CD14-positive monocyte (primary cell): ENCODE results near the gene C13orf46. TPM values are rescaled to one million over a fixed set of nuclear protein-coding genes. Genes with fewer than 3 reads are reported as not detected.

ENCODE experiments used
- DNase-seq, 3 donors: peaks; one replicate each; pipeline ENCODE4 v3.0.0-alpha.2; 2011 to 2022
- H2AFZ ChIP-seq: 2 replicates; pipeline ENCODE4 v1.6.0; 2012; ENCODE audit warnings: mild to moderate bottlenecking, low read depth, low read length, inconsistent platforms; ENCODE audit not compliant: insufficient read depth, poor library complexity, severe bottlenecking
- H3K27ac ChIP-seq, 2 donors: 1 replicate in 1 of 2; 2 replicates in 1 of 2; pipeline ENCODE4 v1.5.1; 2012 to 2013; ENCODE audit warnings: low read length in 2 of 2, control low read depth in 1 of 2, inconsistent platforms in 1 of 2, low read depth in 1 of 2, mild to moderate bottlenecking in 1 of 2
- H3K27me3 ChIP-seq, 2 donors: one replicate each; pipeline versions ENCODE4 v1.6.0 to v1.6.1; 2011 to 2013; ENCODE audit warnings: low read length in 2 of 2; ENCODE audit not compliant: control insufficient read depth in 2 of 2, insufficient read depth in 2 of 2
- H3K36me3 ChIP-seq, 2 donors: replicated peaks in 1 of 2; 1 replicate in 1 of 2; 2 replicates in 1 of 2; pipeline versions ENCODE4 v1.5.1 to v1.6.1; 2012 to 2013; ENCODE audit warnings: low read length in 2 of 2, control low read depth in 1 of 2, inconsistent platforms in 1 of 2, mild to moderate bottlenecking in 1 of 2; ENCODE audit not compliant: insufficient read depth in 2 of 2, control insufficient read depth in 1 of 2
- H3K4me1 ChIP-seq, 2 donors: 1 replicate in 1 of 2; 2 replicates in 1 of 2; pipeline versions ENCODE4 v1.5.1 to v1.6.1; 2012 to 2013; ENCODE audit warnings: low read length in 2 of 2, control low read depth in 1 of 2, inconsistent platforms in 1 of 2, mild to moderate bottlenecking in 1 of 2, moderate library complexity in 1 of 2; ENCODE audit not compliant: insufficient read depth in 2 of 2, control insufficient read depth in 1 of 2
- H3K4me2 ChIP-seq: replicated peaks from 2 replicates; pipeline ENCODE3; 2012; ENCODE audit warnings: low read length, moderate library complexity, mild to moderate bottlenecking; ENCODE audit not compliant: poor library complexity, severe bottlenecking; ENCODE audit errors: extremely low read depth
- H3K4me3 ChIP-seq, 3 experiments: fragments of 200-600 bp in 1 of 3; sonication (generic) in 1 of 3; replicated peaks in 1 of 3; 1 replicate in 2 of 3; 2 replicates in 1 of 3; pipeline ENCODE4 v1.5.1; 2011 to 2013; ENCODE audit warnings: low read length in 3 of 3, mild to moderate bottlenecking in 3 of 3, control low read depth in 2 of 3, low read depth in 2 of 3, inconsistent platforms in 1 of 3, moderate library complexity in 1 of 3
- H3K79me2 ChIP-seq: 2 replicates; pipeline ENCODE4 v1.6.0; 2012; ENCODE audit warnings: mild to moderate bottlenecking, control low read depth, inconsistent platforms, low read length, moderate library complexity; ENCODE audit not compliant: insufficient read depth
- H3K9ac ChIP-seq: 2 replicates; pipeline ENCODE4 v1.6.0; 2017; ENCODE audit warnings: low read length, mild to moderate bottlenecking; ENCODE audit not compliant: insufficient read depth, poor library complexity, severe bottlenecking
- H3K9me3 ChIP-seq, 2 donors: replicated peaks in 1 of 2; 1 replicate in 1 of 2; 2 replicates in 1 of 2; pipeline versions ENCODE4 v1.5.1 to v1.6.1; 2012 to 2013; ENCODE audit warnings: low read length in 2 of 2, control low read depth in 1 of 2; ENCODE audit not compliant: control insufficient read depth in 1 of 2, insufficient read depth in 1 of 2
- H4K20me1 ChIP-seq: 2 replicates; pipeline ENCODE4 v1.6.0; 2012; ENCODE audit warnings: mild to moderate bottlenecking, low read length, control low read depth, moderate library complexity; ENCODE audit not compliant: insufficient read depth
- H3K27ac Mint-ChIP-seq, 7 donors: one replicate each; pipeline ENCODE4 v1.8.0; 2020; ENCODE audit warnings: mild to moderate bottlenecking in 7 of 7, mixed read lengths in 7 of 7, moderate library complexity in 6 of 7, inconsistent platforms in 2 of 7
- H3K27me3 Mint-ChIP-seq, 3 donors: one replicate each; pipeline ENCODE4 v1.8.0; 2021 to 2022; ENCODE audit warnings: low read depth in 3 of 3, mild to moderate bottlenecking in 3 of 3, mixed read lengths in 3 of 3, moderate library complexity in 3 of 3, inconsistent platforms in 1 of 3
- H3K36me3 Mint-ChIP-seq, 2 donors: one replicate each; pipeline ENCODE4 v1.8.0; 2020; ENCODE audit warnings: mixed read lengths in 2 of 2, inconsistent platforms in 1 of 2, mild to moderate bottlenecking in 1 of 2
- H3K4me1 Mint-ChIP-seq: one replicate; pipeline ENCODE4 v1.8.0; 2020; ENCODE audit warnings: mild to moderate bottlenecking, mixed read lengths
- H3K4me3 Mint-ChIP-seq, 2 donors: one replicate each; pipeline ENCODE4 v1.8.0; 2020; ENCODE audit warnings: mild to moderate bottlenecking in 2 of 2, mixed read lengths in 2 of 2, moderate library complexity in 1 of 2
- H3K9me3 Mint-ChIP-seq, 7 donors: one replicate each; pipeline ENCODE4 v1.8.0; 2020 to 2022; ENCODE audit warnings: mixed read lengths in 7 of 7, mild to moderate bottlenecking in 6 of 7, moderate library complexity in 6 of 7, inconsistent platforms in 2 of 7
- WGBS: methylation state at CpG from one replicate; pipeline ENCODE4 v1.1.5; 2013; ENCODE audit warnings: missing lambda C conversion rate; ENCODE audit not compliant: insufficient coverage; 5-methylcytosine and 5-hydroxymethylcytosine counted together
- intact Hi-C, 2 donors: fragments of 100-400 bp; cut with micrococcal nuclease; formaldehyde crosslinking; loops; one replicate each; pipeline versions ENCODE4 v1.15.0 to v1.15.1; 2023
- polyA plus RNA-seq, 3 donors: library from polyadenylated mRNA; depleted of rRNA in 1 of 3; unstranded in 2 of 3; stranded (reverse) in 1 of 3; fragments of 300-500 nt in 2 of 3; fragments of >200 nt in 1 of 3; fragmentation: Illumina TruSeq in 2 of 3; gene quantifications; 1 replicate in 2 of 3; 2 replicates in 1 of 3; pipeline ENCODE4 v1.2.3, GENCODE V29; 2012 to 2021
- TF ChIP-seq, protein P1 (sequence below): fragments of 200-600 bp; IDR thresholded peaks from one replicate; pipeline ENCODE4 v1.8.0; 2022; ENCODE audit warnings: antibody characterized with exemption, mild to moderate bottlenecking

Gene C13orf46
- polyA plus RNA-seq, 3 donors, result 0.05 to 0.35 TPM; not detected in 1

- TF ChIP-seq, protein P1, sequence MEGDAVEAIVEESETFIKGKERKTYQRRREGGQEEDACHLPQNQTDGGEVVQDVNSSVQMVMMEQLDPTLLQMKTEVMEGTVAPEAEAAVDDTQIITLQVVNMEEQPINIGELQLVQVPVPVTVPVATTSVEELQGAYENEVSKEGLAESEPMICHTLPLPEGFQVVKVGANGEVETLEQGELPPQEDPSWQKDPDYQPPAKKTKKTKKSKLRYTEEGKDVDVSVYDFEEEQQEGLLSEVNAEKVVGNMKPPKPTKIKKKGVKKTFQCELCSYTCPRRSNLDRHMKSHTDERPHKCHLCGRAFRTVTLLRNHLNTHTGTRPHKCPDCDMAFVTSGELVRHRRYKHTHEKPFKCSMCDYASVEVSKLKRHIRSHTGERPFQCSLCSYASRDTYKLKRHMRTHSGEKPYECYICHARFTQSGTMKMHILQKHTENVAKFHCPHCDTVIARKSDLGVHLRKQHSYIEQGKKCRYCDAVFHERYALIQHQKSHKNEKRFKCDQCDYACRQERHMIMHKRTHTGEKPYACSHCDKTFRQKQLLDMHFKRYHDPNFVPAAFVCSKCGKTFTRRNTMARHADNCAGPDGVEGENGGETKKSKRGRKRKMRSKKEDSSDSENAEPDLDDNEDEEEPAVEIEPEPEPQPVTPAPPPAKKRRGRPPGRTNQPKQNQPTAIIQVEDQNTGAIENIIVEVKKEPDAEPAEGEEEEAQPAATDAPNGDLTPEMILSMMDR, result no peak
- no peaks in the 10 kb centered on the region for H3K36me3 ChIP-seq
- peaks cover 0 to 2% of the 10 kb centered on the region in 2 donors for H3K4me1 ChIP-seq
- H3K4me1 Mint-ChIP-seq, result peaks cover 6% of the 10 kb centered on the region
- no peaks in the 10 kb centered on the region for H3K9me3 ChIP-seq
- intact Hi-C loops, result no loop called here
- H3K27me3 Mint-ChIP-seq, result peaks cover 18 to 20% (median 19%) of the 10 kb centered on the region in 3 donors
- no peak overlapping the region for H3K4me2 ChIP-seq
- no peak overlapping the region for H3K4me3 Mint-ChIP-seq
- no peak overlapping the region for H3K4me3 ChIP-seq
- H3K36me3 Mint-ChIP-seq, result no peaks in the 10 kb centered on the region
- WGBS, result 100% methylated on average over 4 of the region's 9 CpGs
- no peaks in the 10 kb centered on the region for H4K20me1 ChIP-seq
- peak overlapping the region in 1 of 7 donors; percentile 74 for H3K27ac Mint-ChIP-seq
- H3K9me3 Mint-ChIP-seq, result peaks cover 0 to 1% (median 0%) of the 10 kb centered on the region in 7 donors
- DNase-seq, result no peak
- H3K27ac ChIP-seq, result no peak overlapping the region
- H3K9ac ChIP-seq, result no peak overlapping the region
- H3K79me2 ChIP-seq, result no peaks in the 10 kb centered on the region
- no peak overlapping the region for H2AFZ ChIP-seq
- peaks cover 7 to 20% of the 10 kb centered on the region in 2 donors for H3K27me3 ChIP-seq
Observed at GRCh38 chr13:113903912-113904311, 70.0 kb downstream of the C13orf46 start.

Other genes starting within 250 kb of the C13orf46 start
- gene TMEM255B, start 214.8 kb downstream of the C13orf46 start, polyA plus RNA-seq, result 1 to 10 TPM; 5.1 to 7.5 (median 5.9) TPM
- gene GAS6, start 110.0 kb downstream of the C13orf46 start, polyA plus RNA-seq, result 1 to 10 TPM; 1.8 to 7.5 (median 1.9) TPM
- 10 to 100 TPM in 2 of 3 donors, 1 to 10 TPM in 1; 9.0 to 32.6 (median 16.6) TPM for gene RASA3, start 158.5 kb upstream of the C13orf46 start, polyA plus RNA-seq
- under 1 TPM in 1 of 3 donors, not detected in 2; 0.21 TPM for gene CFAP97D2, start 205.2 kb upstream of the C13orf46 start, polyA plus RNA-seq